HUES64 (cell line): ENCODE measurements around the gene PXDN.

ENCODE experiments used
- H3K27ac ChIP-seq: 2 replicates; pipeline ENCODE4 v1.7.0; 2013; ENCODE audit warnings: low read depth, low read length, inconsistent platforms
- H3K27me3 ChIP-seq: 2 replicates; pipeline ENCODE4 v1.6.1; 2013; ENCODE audit warnings: mild to moderate bottlenecking, low read length; ENCODE audit not compliant: insufficient read depth
- H3K36me3 ChIP-seq: 2 replicates; pipeline ENCODE4 v1.6.1; 2013; ENCODE audit warnings: mild to moderate bottlenecking, low read length; ENCODE audit not compliant: insufficient read depth
- H3K4me1 ChIP-seq: 2 replicates; pipeline ENCODE4 v1.6.1; 2013; ENCODE audit warnings: mild to moderate bottlenecking, low read length, moderate library complexity; ENCODE audit not compliant: insufficient read depth
- H3K4me3 ChIP-seq: 2 replicates; pipeline ENCODE4 v1.5.1; 2013; ENCODE audit warnings: mild to moderate bottlenecking, low read length, moderate library complexity
- H3K9ac ChIP-seq: 2 replicates; pipeline ENCODE4 v1.6.1; 2013; ENCODE audit warnings: mild to moderate bottlenecking, low read depth, low read length
- H3K9me3 ChIP-seq: 2 replicates; pipeline ENCODE4 v1.6.1; 2013; ENCODE audit warnings: low read depth, low read length; ENCODE audit not compliant: insufficient read depth
- WGBS: fragments of 150-250, 120-280 bp; methylation state at CpG from one replicate; pipeline ENCODE4 v1.1.7; 2013; ENCODE audit warnings: missing lambda C conversion rate; 5-methylcytosine and 5-hydroxymethylcytosine counted together

Gene PXDN

GRCh38 chr2:1584051-1584531 is 160.2 kb downstream of the PXDN start:
- no peak overlapping the region for H3K9ac ChIP-seq
- no peaks in the 10 kb centered on the region for H3K9me3 ChIP-seq
- no peak overlapping the region for H3K27ac ChIP-seq
- no peaks in the 10 kb centered on the region for H3K36me3 ChIP-seq
- 96% methylated on average over 21 of the region's 21 CpGs for WGBS
- no peak overlapping the region for H3K4me3 ChIP-seq
- H3K4me1 ChIP-seq = peaks cover 6% of the 10 kb centered on the region
- no peaks in the 10 kb centered on the region for H3K27me3 ChIP-seq

DNA sequence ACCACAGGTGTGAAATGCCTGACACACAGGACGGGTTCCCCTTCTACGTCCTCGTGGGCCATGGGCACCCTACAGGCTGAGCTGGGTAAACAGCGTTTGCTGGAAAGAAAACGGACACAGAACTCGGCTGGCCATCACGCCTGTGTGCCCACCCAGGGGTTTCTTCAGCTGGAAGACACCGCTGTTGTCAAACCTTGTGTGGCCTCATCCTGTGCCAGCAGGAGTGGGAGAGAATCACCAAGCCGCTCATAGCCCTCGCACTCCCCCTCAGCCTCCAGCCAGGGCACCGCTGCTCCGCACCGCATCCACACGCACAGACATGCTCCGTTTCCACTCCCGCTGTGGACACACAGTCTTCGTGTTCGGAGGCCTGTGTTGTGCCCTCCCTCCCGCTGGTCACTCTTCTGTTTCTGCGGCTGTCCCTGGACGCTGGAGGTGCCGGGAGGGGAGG is 161.4 kb downstream of the PXDN start:
- Histone ChIP-seq H3K27me3 (no peaks in the 10 kb centered on the region), H3K4me1 (peaks cover 6% of the 10 kb centered on the region), H3K9me3 (no peaks in the 10 kb centered on the region), H3K9ac (no peak overlapping the region), H3K27ac (no peak overlapping the region), H3K36me3 (no peaks in the 10 kb centered on the region), H3K4me3 (no peak overlapping the region)
- WGBS = 93% methylated on average over 22 of the region's 22 CpGs

DNA sequence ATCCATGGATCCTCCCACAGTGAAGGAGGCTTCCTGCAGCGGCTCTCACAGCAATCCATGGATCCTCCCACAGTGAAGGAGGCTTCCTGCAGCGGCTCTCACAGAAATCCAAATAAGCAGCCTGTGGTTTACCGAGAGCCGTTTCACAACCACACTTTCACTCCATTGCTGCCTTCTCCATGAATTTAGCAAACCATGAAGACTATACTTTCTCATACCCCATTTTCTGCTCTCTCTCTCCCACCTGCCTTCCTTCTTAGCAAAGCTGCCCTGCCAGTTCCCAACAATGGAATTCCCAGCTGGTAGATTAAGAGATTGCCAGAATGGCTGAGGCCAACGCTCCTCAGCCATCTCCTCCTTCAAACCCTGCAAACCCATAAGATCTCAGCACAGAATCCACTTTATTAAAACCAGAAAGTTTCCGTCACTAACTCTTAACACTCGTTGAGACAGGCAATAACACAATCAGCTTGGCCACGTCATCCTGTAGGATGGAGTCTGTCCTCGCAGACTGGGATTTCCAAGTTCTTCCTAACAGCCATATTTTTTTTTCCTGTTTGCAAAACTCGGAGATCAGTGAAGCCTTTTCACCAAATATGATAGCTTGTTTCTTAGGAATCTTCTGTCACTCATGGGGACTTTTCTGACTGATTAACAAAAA is 162.2 kb downstream of the PXDN start:
- Histone ChIP-seq H3K36me3 (no peaks in the 10 kb centered on the region), H3K27me3 (no peaks in the 10 kb centered on the region), H3K4me3 (no peak overlapping the region), H3K4me1 (peaks cover 6% of the 10 kb centered on the region), H3K9ac (no peak overlapping the region), H3K9me3 (no peaks in the 10 kb centered on the region), H3K27ac (no peak overlapping the region)
- 88% methylated on average over 10 of the region's 10 CpGs for WGBS
